ENCODE results near the gene C4orf50. TPM values are rescaled to one million over a fixed set of nuclear protein-coding genes. Genes with fewer than 3 reads are reported as not detected.

Gene C4orf50
- total and polyA plus RNA-seq, 2 of the 13 experiments (the other 11 are each of a cell fraction or from before 2014, with no cell fraction given), result not detected

DNA sequence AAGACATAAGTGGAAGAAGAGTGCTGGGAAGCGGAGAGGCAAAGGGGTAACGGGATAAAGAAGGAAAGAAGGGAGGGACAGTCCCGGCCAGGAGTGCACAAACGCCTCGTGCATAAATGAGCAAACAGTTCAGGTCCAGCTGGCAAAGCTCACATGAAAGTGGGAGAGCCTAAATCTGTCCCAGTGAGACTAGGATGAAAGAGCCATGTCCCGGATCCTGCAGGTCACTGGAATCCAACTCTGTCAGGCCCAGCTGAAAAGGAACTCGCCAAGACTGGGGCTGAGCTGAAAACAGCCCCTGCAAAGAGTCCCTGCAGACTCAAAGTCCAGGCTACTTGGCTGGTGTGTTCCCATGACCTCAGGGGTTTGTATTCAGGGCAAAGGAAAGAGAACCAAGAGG lies 87.4 kb downstream of the C4orf50 start (continued):
- no peak for TF ChIP-seq XBP1 (CRISPR knock-in tag; IDR thresholded peaks at IDR 0.05)
- TF ChIP-seq, protein P1, sequence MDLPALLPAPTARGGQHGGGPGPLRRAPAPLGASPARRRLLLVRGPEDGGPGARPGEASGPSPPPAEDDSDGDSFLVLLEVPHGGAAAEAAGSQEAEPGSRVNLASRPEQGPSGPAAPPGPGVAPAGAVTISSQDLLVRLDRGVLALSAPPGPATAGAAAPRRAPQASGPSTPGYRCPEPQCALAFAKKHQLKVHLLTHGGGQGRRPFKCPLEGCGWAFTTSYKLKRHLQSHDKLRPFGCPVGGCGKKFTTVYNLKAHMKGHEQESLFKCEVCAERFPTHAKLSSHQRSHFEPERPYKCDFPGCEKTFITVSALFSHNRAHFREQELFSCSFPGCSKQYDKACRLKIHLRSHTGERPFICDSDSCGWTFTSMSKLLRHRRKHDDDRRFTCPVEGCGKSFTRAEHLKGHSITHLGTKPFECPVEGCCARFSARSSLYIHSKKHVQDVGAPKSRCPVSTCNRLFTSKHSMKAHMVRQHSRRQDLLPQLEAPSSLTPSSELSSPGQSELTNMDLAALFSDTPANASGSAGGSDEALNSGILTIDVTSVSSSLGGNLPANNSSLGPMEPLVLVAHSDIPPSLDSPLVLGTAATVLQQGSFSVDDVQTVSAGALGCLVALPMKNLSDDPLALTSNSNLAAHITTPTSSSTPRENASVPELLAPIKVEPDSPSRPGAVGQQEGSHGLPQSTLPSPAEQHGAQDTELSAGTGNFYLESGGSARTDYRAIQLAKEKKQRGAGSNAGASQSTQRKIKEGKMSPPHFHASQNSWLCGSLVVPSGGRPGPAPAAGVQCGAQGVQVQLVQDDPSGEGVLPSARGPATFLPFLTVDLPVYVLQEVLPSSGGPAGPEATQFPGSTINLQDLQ (CRISPR knock-in tag; IDR thresholded peaks at IDR 0.05), result no peak
- TF ChIP-seq ZNF232 (CRISPR knock-in tag; IDR thresholded peaks at IDR 0.05; ENCODE audit: borderline replicate concordance), result no peak
- TF ChIP-seq ZNF30 (CRISPR knock-in tag; IDR thresholded peaks at IDR 0.05), result no peak
- TF ChIP-seq ZNF333 (CRISPR knock-in tag; IDR thresholded peaks at IDR 0.05; ENCODE audit: borderline replicate concordance), result no peak
- TF ChIP-seq, protein P2, sequence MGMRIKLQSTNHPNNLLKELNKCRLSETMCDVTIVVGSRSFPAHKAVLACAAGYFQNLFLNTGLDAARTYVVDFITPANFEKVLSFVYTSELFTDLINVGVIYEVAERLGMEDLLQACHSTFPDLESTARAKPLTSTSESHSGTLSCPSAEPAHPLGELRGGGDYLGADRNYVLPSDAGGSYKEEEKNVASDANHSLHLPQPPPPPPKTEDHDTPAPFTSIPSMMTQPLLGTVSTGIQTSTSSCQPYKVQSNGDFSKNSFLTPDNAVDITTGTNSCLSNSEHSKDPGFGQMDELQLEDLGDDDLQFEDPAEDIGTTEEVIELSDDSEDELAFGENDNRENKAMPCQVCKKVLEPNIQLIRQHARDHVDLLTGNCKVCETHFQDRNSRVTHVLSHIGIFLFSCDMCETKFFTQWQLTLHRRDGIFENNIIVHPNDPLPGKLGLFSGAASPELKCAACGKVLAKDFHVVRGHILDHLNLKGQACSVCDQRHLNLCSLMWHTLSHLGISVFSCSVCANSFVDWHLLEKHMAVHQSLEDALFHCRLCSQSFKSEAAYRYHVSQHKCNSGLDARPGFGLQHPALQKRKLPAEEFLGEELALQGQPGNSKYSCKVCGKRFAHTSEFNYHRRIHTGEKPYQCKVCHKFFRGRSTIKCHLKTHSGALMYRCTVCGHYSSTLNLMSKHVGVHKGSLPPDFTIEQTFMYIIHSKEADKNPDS (CRISPR knock-in tag; IDR thresholded peaks at IDR 0.05), result no peak
- no peak for TF ChIP-seq ZNF720 (CRISPR knock-in tag; IDR thresholded peaks at IDR 0.05)
- TF ChIP-seq, protein P3, sequence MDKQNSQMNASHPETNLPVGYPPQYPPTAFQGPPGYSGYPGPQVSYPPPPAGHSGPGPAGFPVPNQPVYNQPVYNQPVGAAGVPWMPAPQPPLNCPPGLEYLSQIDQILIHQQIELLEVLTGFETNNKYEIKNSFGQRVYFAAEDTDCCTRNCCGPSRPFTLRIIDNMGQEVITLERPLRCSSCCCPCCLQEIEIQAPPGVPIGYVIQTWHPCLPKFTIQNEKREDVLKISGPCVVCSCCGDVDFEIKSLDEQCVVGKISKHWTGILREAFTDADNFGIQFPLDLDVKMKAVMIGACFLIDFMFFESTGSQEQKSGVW (CRISPR knock-in tag; IDR thresholded peaks at IDR 0.05; ENCODE audit: borderline replicate concordance), result no peak
- no peak for TF ChIP-seq ZNF326 (CRISPR knock-in tag; IDR thresholded peaks at IDR 0.05; ENCODE audit: borderline replicate concordance)
- TF ChIP-seq HCFC1 (IDR thresholded peaks at IDR 0.05; ENCODE audit: low read depth, low read length), result no peak
- no peak for TF ChIP-seq ZNF724P (CRISPR knock-in tag; IDR thresholded peaks at IDR 0.05; ENCODE audit: borderline replicate concordance)
- no peak for TF ChIP-seq ZNF121 (CRISPR knock-in tag; IDR thresholded peaks at IDR 0.05)

Data from HepG2 (cell line).